ENCODE measurements around the gene ERICH3. TPM values are rescaled to one million over a fixed set of nuclear protein-coding genes. Genes with fewer than 3 reads are reported as not detected.

The ERICH3 gene
- total and polyA plus RNA-seq, 7 donors, result 0.14 to 0.55 (median 0.26) TPM; not detected in 2

DNA sequence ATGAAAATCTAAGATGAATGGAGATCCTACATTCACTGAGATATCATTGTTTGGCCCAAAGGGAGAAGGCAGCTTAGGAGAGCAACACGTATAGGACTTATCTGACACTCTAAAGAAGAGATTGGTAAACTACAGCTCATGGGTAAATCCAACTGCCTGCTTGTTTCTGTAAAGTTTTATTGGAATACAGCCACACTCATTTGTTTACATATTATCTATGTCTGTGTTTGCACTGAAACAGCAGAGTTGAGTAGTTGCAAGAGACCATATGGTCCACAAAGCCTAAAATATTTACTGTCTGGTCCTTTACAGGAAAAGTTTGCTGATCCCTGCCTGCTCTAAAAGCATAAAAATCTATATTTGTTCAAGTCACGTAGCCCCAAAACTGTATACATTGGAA lies 146.9 kb downstream of the ERICH3 start:
- Histone ChIP-seq H3K27me3 (no peaks in the 10 kb centered on the region), H3K4me1 (no peaks in the 10 kb centered on the region), H3K36me3 (no peaks in the 10 kb centered on the region), H3K27ac (no peak overlapping the region), H3K4me3 (no peak overlapping the region), H3K9me3 (no peaks in the 10 kb centered on the region)
- no peak for DNase-seq
- WGBS, 2 donors, result 18 to 46% methylated on average over 2 of the region's 2 CpGs
- TF ChIP-seq, protein P1, sequence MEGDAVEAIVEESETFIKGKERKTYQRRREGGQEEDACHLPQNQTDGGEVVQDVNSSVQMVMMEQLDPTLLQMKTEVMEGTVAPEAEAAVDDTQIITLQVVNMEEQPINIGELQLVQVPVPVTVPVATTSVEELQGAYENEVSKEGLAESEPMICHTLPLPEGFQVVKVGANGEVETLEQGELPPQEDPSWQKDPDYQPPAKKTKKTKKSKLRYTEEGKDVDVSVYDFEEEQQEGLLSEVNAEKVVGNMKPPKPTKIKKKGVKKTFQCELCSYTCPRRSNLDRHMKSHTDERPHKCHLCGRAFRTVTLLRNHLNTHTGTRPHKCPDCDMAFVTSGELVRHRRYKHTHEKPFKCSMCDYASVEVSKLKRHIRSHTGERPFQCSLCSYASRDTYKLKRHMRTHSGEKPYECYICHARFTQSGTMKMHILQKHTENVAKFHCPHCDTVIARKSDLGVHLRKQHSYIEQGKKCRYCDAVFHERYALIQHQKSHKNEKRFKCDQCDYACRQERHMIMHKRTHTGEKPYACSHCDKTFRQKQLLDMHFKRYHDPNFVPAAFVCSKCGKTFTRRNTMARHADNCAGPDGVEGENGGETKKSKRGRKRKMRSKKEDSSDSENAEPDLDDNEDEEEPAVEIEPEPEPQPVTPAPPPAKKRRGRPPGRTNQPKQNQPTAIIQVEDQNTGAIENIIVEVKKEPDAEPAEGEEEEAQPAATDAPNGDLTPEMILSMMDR (IDR thresholded peaks at IDR 0.05), result no peak
- TF ChIP-seq POLR2A (IDR thresholded peaks at IDR 0.05), result no peak
- TF ChIP-seq EP300 (IDR thresholded peaks at IDR 0.05), result no peak
- no peak for TF ChIP-seq POLR2AphosphoS5 (IDR thresholded peaks at IDR 0.05)
- intact Hi-C loops (cut with DNase I), result no loop called here

- Histone ChIP-seq H3K27ac (no peak overlapping the region), H3K27me3 (no peaks in the 10 kb centered on the region), H3K36me3 (no peaks in the 10 kb centered on the region), H3K4me3 (no peak overlapping the region), H3K9me3 (no peaks in the 10 kb centered on the region), H3K4me1 (no peaks in the 10 kb centered on the region)
- 74 to 84% methylated on average over 2 of the region's 2 CpGs for WGBS, 2 donors
- TF ChIP-seq, protein P1 (IDR thresholded peaks at IDR 0.05), result no peak
- TF ChIP-seq POLR2AphosphoS5 (IDR thresholded peaks at IDR 0.05) (no peak), POLR2A (IDR thresholded peaks at IDR 0.05) (no peak)
- intact Hi-C loops (cut with DNase I), result no loop called here
- DNase-seq, result no peak
Observed at GRCh38 chr1:74523873-74524480, 149.6 kb downstream of the ERICH3 start.

GRCh38 chr1:74522148-74522547 lies 151.4 kb downstream of the ERICH3 start:
- intact Hi-C loops (cut with DNase I), result no loop called here
- H3K9me3 ChIP-seq, result no peaks in the 10 kb centered on the region
- WGBS, 2 donors, result 37 to 38% methylated on average over 4 of the region's 4 CpGs
- H3K4me1 ChIP-seq, result no peaks in the 10 kb centered on the region
- no peak overlapping the region for H3K4me3 ChIP-seq
- H3K27me3 ChIP-seq, result no peaks in the 10 kb centered on the region
- no peak for DNase-seq
- H3K27ac ChIP-seq, result no peak overlapping the region
- H3K36me3 ChIP-seq, result no peaks in the 10 kb centered on the region
- no peak for TF ChIP-seq POLR2AphosphoS5 (IDR thresholded peaks at IDR 0.05)
- TF ChIP-seq, protein P1 (IDR thresholded peaks at IDR 0.05), result no peak
- TF ChIP-seq POLR2A (IDR thresholded peaks at IDR 0.05), result no peak
- no peak for TF ChIP-seq EP300 (IDR thresholded peaks at IDR 0.05)

Other genes with a start within 250 kb of the ERICH3 start
- gene LRRC53, start 161.2 kb downstream of the ERICH3 start, total RNA-seq, result not detected
- gene LRRC53, start 161.2 kb downstream of the ERICH3 start, polyA plus RNA-seq, result not detected
- gene CRYZ, start 59.3 kb upstream of the ERICH3 start, total RNA-seq, result 10 to 100 TPM; 25.1 to 43.2 (median 34.8) TPM
- gene CRYZ, start 59.3 kb upstream of the ERICH3 start, polyA plus RNA-seq, result 10 to 100 TPM; 10.4 to 25.2 (median 14.1) TPM
- 10 to 100 TPM; 21.6 to 31.7 (median 24.8) TPM for gene TYW3, start 59.4 kb upstream of the ERICH3 start, total RNA-seq
- gene TYW3, start 59.4 kb upstream of the ERICH3 start, polyA plus RNA-seq, result 10 to 100 TPM in 1 of 3 donors, 1 to 10 TPM in 2; 7.6 to 10.8 (median 8.4) TPM